HCT116 (cell line): Measurements from ENCODE around the gene ZNF735. TPM values are rescaled to one million over a fixed set of nuclear protein-coding genes. Genes with fewer than 3 reads are reported as not detected.

Experiments used
- ATAC-seq: fragments of 200-7000 bp; cut with Tn5 transposase; 2 replicates; pipeline ENCODE4 v1.9.1; 2020; ENCODE audit warnings: mild to moderate bottlenecking, moderate library complexity
- BruUV-seq: library from RNA; stranded (reverse); fragments of 400-500 nt; replicated peaks from 2 replicates; lab custom pipeline; 2021; lab: Mats Ljungman, UMichigan
- CTCF ChIA-PET: fragments of 300-600 bp; sonication (Branson Sonifier 250); formaldehyde crosslinking; loops from one replicate; lab custom pipeline; 2021; ENCODE audit warnings: antibody characterized with exemption; lab: Charles Lee
- POLR2A ChIA-PET: fragments of 300-600, 350-600 bp; sonication (Branson Sonifier 250); formaldehyde crosslinking; loops from one replicate; lab custom pipeline; 2021; ENCODE audit warnings: antibody characterized with exemption; lab: Charles Lee
- RAD21 ChIA-PET, 2 experiments: fragments of 300-600 bp; sonication (Branson Sonifier 250); formaldehyde crosslinking; loops; one replicate each; lab custom pipeline; 2023; ENCODE audit warnings: low total read pairs in 2 of 2; ENCODE audit not compliant: uncharacterized antibody in 2 of 2, unreplicated experiment in 2 of 2, low non-redundant PET in 1 of 2; lab: Charles Lee
- DNase-seq: peaks from one replicate; pipeline ENCODE4 v3.0.0-alpha.2; 2010; ENCODE audit warnings: low read depth, low spot score
- H2AFZ ChIP-seq: fragments of 200-600 bp; shearing (Covaris generic), sonication (generic); 2 replicates; pipeline ENCODE4 v1.6.1; 2017; ENCODE audit warnings: low read depth, mixed run types, mixed read lengths, antibody characterized with exemption, low read length; ENCODE audit not compliant: poor library complexity, severe bottlenecking
- H3K27ac ChIP-seq: 2 replicates; pipeline ENCODE4 v1.5.1; 2012; ENCODE audit warnings: low read depth, low read length
- H3K27me3 ChIP-seq: fragments of 200-600 bp; sonication (generic); 2 replicates; pipeline ENCODE4 v1.6.1; 2016; ENCODE audit warnings: mixed run types, low read length, mixed read lengths; ENCODE audit not compliant: insufficient read depth
- H3K36me3 ChIP-seq, 2 experiments: fragments of 200-500 bp in 1 of 2; fragments of 200-600 bp in 1 of 2; sonication (Bioruptor generic) in 1 of 2; sonication (generic) in 1 of 2; 2 replicates each; pipeline versions ENCODE4 v1.5.1 to v1.6.1; 2014 to 2016; ENCODE audit warnings: low read length in 2 of 2, inconsistent platforms in 1 of 2, mixed read lengths in 1 of 2, mixed run types in 1 of 2; ENCODE audit not compliant: insufficient read depth in 2 of 2, control insufficient read depth in 1 of 2
- H3K4me1 ChIP-seq, 2 experiments: fragments of 200-600 bp in 1 of 2; sonication (generic) in 1 of 2; 2 replicates each; pipeline versions ENCODE4 v1.5.1 to v1.6.1; 2012 to 2017; ENCODE audit warnings: low read length in 2 of 2, inconsistent platforms in 1 of 2, mild to moderate bottlenecking in 1 of 2, mixed read lengths in 1 of 2, mixed run types in 1 of 2, moderate library complexity in 1 of 2; ENCODE audit not compliant: insufficient read depth in 2 of 2, control insufficient read depth in 1 of 2
- H3K4me2 ChIP-seq: fragments of 200-600 bp; sonication (generic); 2 replicates; pipeline ENCODE4 v1.6.1; 2017; ENCODE audit warnings: mixed run types, low read length, mixed read lengths
- H3K4me3 ChIP-seq, 2 experiments: fragments of 200-600 bp in 1 of 2; sonication (generic) in 1 of 2; replicated peaks in 1 of 2; 2 replicates each; pipeline ENCODE4 v1.5.1; 2011 to 2016; ENCODE audit warnings: low read length in 2 of 2, control low read depth in 1 of 2, low read depth in 1 of 2, mild to moderate bottlenecking in 1 of 2, mixed read lengths in 1 of 2, mixed run types in 1 of 2
- H3K79me2 ChIP-seq: fragments of 200-600 bp; sonication (generic); 2 replicates; pipeline ENCODE4 v1.6.1; 2017; ENCODE audit warnings: mild to moderate bottlenecking, mixed run types, low read length, moderate library complexity, mixed read lengths; ENCODE audit not compliant: insufficient read depth
- H3K9ac ChIP-seq: fragments of 200-600 bp; sonication (generic); 2 replicates; pipeline ENCODE4 v1.6.1; 2016; ENCODE audit warnings: low read length, mixed read lengths
- H3K9me2 ChIP-seq: fragments of 200-600 bp; sonication (generic), shearing (Covaris generic); 2 replicates; pipeline ENCODE4 v1.6.1; 2017; ENCODE audit warnings: mixed run types, mild to moderate bottlenecking, moderate library complexity; ENCODE audit not compliant: insufficient read depth
- H3K9me3 ChIP-seq, 2 experiments: fragments of 200-500 bp in 1 of 2; fragments of 200-600 bp in 1 of 2; sonication (Bioruptor generic) in 1 of 2; sonication (generic) in 1 of 2; 2 replicates each; pipeline ENCODE4 v1.6.1; 2014 to 2017; ENCODE audit warnings: low read length in 2 of 2, mixed read lengths in 2 of 2, inconsistent platforms in 1 of 2, low read depth in 1 of 2, mild to moderate bottlenecking in 1 of 2, mixed run types in 1 of 2, moderate library complexity in 1 of 2; ENCODE audit not compliant: control insufficient read depth in 1 of 2, insufficient read depth in 1 of 2
- H4K20me1 ChIP-seq: fragments of 200-600 bp; sonication (generic), shearing (Covaris generic); 2 replicates; pipeline ENCODE4 v1.6.1; 2017; ENCODE audit warnings: mixed run types, mild to moderate bottlenecking, moderate library complexity; ENCODE audit not compliant: insufficient read depth
- ATF3 ChIP-seq: IDR thresholded peaks from 2 replicates; pipeline ENCODE4 v1.6.1; 2012
- CEBPB ChIP-seq: IDR thresholded peaks from 2 replicates; pipeline ENCODE4 v1.6.1; 2012; ENCODE audit warnings: low read depth
- EGR1 ChIP-seq: IDR thresholded peaks from 2 replicates; pipeline ENCODE4 v1.6.1; 2012; ENCODE audit warnings: low read depth
- FOSL1 ChIP-seq: IDR thresholded peaks from 2 replicates; pipeline ENCODE4 v1.6.1; 2012; ENCODE audit warnings: low read depth
- JUND ChIP-seq: IDR thresholded peaks from 2 replicates; pipeline ENCODE4 v1.6.1; 2012
- MAX ChIP-seq: IDR thresholded peaks from 2 replicates; pipeline ENCODE4 v1.6.1; 2012
- RAD21 ChIP-seq: IDR thresholded peaks from 2 replicates; pipeline ENCODE4 v1.6.1; 2012; ENCODE audit warnings: low read depth, mild to moderate bottlenecking
- SIN3A ChIP-seq: IDR thresholded peaks from 2 replicates; pipeline ENCODE4 v1.6.1; 2012; ENCODE audit warnings: low read depth
- TCF7L2 ChIP-seq: IDR thresholded peaks from 2 replicates; pipeline ENCODE4 v1.7.0; 2011; ENCODE audit warnings: borderline replicate concordance, inconsistent platforms; ENCODE audit not compliant: insufficient read depth, insufficient read length; ENCODE audit errors: extremely low read depth
- ZFX ChIP-seq: fragments of 450-650 bp; IDR thresholded peaks from 2 replicates; pipeline ENCODE4 v1.6.1; 2017
- ZNF274 ChIP-seq: fragments of 200-500 bp; sonication (Bioruptor generic); IDR thresholded peaks from 2 replicates; pipeline ENCODE4 v1.6.1; 2014; ENCODE audit warnings: mild to moderate bottlenecking, low read depth, low read length, inconsistent platforms
- intact Hi-C: fragments of 100-400 bp; cut with micrococcal nuclease; formaldehyde crosslinking; loops from 2 replicates; pipeline ENCODE4 v1.10.0; 2022
- total RNA-seq: library from RNA; stranded (reverse); gene quantifications from one replicate; pipeline ENCODE4 v1.2.1, GENCODE V29; 2021; ENCODE audit not compliant: unreplicated experiment

Gene ZNF735
- total RNA-seq, 1 experiment from 2014 or later = not detected

GRCh38 chr7:64184376-64184775 lies 22.6 kb upstream of the ZNF735 start:
- ChIA-PET RAD21 (no interaction called here), CTCF (no interaction called here)
- no peak for DNase-seq
- no peak for TF ChIP-seq FOSL1
- TF ChIP-seq RAD21 = no peak
- TF ChIP-seq EGR1 = no peak
- no peak for TF ChIP-seq JUND
- TF ChIP-seq ATF3 = no peak
- TF ChIP-seq ZFX = no peak
- TF ChIP-seq, all 23 proteins: peak for 0
- H3K79me2 ChIP-seq = no peaks in the 10 kb centered on the region
- no peaks in the 10 kb centered on the region for H3K27me3 ChIP-seq
- no peak overlapping the region for H3K4me3 ChIP-seq
- POLR2A ChIA-PET = no interaction called here
- H3K27ac ChIP-seq = no peak overlapping the region
- H4K20me1 ChIP-seq = no peaks in the 10 kb centered on the region; the same call in 1 of the 2 replicates
- intact Hi-C loops = loop anchor here (5.0 kb wide), 1 partner anchor 433 kb away; no protein-coding TSS in a partner anchor
- H2AFZ ChIP-seq = no peak overlapping the region
- H3K4me1 ChIP-seq = no peaks in the 10 kb centered on the region
- H3K9me2 ChIP-seq = no peaks in the 10 kb centered on the region
- no peak overlapping the region for H3K9ac ChIP-seq
- BruUV-seq = no TSS peak
- ATAC-seq = no peak
- H3K9me3 ChIP-seq = peaks cover 10% of the 10 kb centered on the region in 2 experiments; a peak in 2 of 4 replicates
- no peaks in the 10 kb centered on the region for H3K36me3 ChIP-seq
- H3K4me2 ChIP-seq = no peak overlapping the region

GRCh38 chr7:64187408-64187807 lies 19.6 kb upstream of the ZNF735 start:
- H3K27ac ChIP-seq = no peak overlapping the region
- peaks cover 3 to 11% of the 10 kb centered on the region in 2 experiments; a peak in 2 of 4 replicates for H3K9me3 ChIP-seq
- H2AFZ ChIP-seq = no peak overlapping the region
- TF ChIP-seq TCF7L2 = no peak
- no peak for TF ChIP-seq SIN3A
- TF ChIP-seq ATF3 = no peak
- no peak for TF ChIP-seq ZNF274
- TF ChIP-seq MAX = no peak
- TF ChIP-seq CEBPB = no peak
- ChIA-PET POLR2A (no interaction called here), CTCF (no interaction called here), RAD21 (no interaction called here)
- DNase-seq = no peak
- ATAC-seq = no peak
- H3K79me2 ChIP-seq = no peaks in the 10 kb centered on the region
- no TSS peak for BruUV-seq
- no peaks in the 10 kb centered on the region for H3K4me1 ChIP-seq
- no peaks in the 10 kb centered on the region for H3K36me3 ChIP-seq
- no peaks in the 10 kb centered on the region for H4K20me1 ChIP-seq
- H3K4me2 ChIP-seq = no peak overlapping the region
- H3K9me2 ChIP-seq = no peaks in the 10 kb centered on the region
- intact Hi-C loops = no loop called here
- no peak overlapping the region for H3K9ac ChIP-seq
- no peaks in the 10 kb centered on the region for H3K27me3 ChIP-seq
- H3K4me3 ChIP-seq = no peak overlapping the region
